Activated effector memory CD4-positive, alpha-beta T cell treated with anti-CD3 and anti-CD28 coated beads, Interleukin-2, amount 50 U/mL, for 16 hours (primary cell): ENCODE data around the gene ZNF19.
"Not testable (repeated sequence)": the region's sequence is repeated elsewhere in the genome, so short reads cannot be mapped to it uniquely, and the experiment has no call there.

Source experiments
- DNase-seq: peaks from one replicate; pipeline ENCODE4 v3.0.0-alpha.2; 2020

ZNF19 gene

GRCh38 chr16:71489122-71489521 is at the start of gene ZNF19:
TSS of gene ZNF19 (minus strand) at chr16:71489324. CDS start at chr16:71482114, 7,210 bp downstream.
- no peak for DNase-seq

DNA sequence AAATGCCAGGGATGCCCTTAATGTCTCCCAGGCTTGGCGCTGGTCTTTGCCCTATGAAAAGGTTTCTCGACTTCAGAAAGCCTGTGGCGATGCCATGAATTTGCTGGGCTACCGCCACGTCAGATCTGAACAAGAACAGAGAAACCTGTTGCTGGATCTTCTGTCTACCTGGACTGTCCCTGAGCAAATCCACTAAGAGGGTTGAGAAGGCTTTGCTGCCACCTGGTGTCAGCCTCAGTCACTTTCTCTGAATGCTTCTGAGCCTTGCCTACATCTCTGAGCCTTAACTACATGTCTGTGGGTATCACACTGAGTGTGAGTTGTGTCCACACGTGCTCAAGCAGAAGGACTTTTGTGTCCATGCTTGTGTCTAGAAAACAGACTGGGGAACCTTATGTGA is 48.5 kb upstream of the ZNF19 start:
- peak; percentile 64 for DNase-seq

DNA sequence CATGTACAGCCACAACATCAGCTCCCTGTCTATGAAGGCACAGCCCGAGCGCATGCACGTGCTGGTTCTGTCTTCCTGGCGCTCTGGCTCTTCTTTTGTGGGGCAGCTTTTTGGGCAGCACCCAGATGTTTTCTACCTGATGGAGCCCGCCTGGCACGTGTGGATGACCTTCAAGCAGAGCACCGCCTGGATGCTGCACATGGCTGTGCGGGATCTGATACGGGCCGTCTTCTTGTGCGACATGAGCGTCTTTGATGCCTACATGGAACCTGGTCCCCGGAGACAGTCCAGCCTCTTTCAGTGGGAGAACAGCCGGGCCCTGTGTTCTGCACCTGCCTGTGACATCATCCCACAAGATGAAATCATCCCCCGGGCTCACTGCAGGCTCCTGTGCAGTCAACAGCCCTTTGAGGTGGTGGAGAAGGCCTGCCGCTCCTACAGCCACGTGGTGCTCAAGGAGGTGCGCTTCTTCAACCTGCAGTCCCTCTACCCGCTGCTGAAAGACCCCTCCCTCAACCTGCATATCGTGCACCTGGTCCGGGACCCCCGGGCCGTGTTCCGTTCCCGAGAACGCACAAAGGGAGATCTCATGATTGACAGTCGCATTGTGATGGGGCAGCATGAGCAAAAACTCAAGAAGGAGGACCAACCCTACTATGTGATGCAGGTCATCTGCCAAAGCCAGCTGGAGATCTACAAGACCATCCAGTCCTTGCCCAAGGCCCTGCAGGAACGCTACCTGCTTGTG is 47.8 kb upstream of the ZNF19 start:
- DNase-seq: no peak

DNA sequence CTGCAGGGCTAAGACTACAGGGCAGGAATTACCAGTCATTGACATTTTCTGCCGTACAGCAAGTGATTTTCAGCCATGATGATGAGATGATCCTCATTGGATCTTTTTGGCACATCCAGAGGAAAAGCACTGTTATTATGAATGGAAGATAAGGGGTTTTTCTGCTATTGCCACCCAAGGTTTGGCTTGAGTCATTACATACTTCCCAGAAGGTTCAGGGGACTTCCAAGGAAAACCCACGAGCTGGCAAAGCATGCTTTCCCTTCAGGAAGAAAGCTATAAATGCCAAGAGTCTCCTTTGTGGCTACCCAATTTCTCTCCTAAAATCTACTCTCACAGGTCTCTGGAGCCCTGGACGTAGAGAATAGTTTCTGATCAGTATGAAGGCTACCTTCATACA is 43.2 kb upstream of the ZNF19 start:
- no peak for DNase-seq

DNA sequence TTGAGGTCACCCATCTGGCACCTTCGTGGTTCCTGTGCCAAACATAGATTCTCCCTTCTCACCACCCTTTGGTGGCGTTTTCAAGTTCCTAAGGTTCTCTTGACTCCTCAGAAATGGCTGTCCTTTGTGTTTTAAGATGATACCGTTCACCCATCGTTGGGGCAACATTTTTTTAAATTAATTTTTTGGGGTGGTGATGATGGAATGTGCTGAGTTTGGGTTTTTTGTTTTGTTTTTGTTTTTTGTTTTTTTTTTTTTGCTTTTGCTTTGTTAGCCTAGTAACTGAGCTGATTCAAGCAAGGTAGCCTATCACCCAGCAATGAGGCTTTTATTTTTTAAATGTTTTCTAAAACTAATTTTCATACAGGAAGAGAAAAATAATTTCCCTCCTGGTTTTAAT is 39.7 kb upstream of the ZNF19 start:
- no peak for DNase-seq

GRCh38 chr16:71528257-71528656 is 39.1 kb upstream of the ZNF19 start:
- DNase-seq: no peak

GRCh38 chr16:71526111-71526631 is 37.0 kb upstream of the ZNF19 start, which contains the start of gene CHST4:
TSS of gene CHST4 (plus strand) at chr16:71526426. CDS start at chr16:71536678, 10,252 bp downstream.
- no peak for DNase-seq

GRCh38 chr16:71524566-71525553 is 35.7 kb upstream of the ZNF19 start:
- DNase-seq: no peak

DNA sequence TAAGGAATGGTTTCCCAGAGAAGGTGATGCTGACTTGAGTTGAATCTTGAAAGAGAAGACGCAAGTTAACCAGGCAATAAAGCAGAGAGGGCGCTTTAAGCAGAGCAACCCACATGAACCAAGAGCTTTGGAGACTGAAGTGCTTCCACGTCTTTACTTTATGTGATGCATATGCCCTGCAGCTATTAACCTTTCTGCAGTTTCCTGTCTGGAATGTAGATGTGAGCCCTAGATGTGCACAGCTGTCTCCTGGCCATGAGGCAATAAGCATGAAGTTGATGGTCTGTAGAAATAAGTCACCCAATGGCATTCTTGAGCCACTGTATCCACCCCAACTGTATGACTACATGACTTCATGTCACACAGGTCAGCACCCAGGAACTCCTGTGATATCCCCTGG is 31.4 kb upstream of the ZNF19 start:
- no peak for DNase-seq

- no peak for DNase-seq
Observed at GRCh38 chr16:71515026-71515425, 25.9 kb upstream of the ZNF19 start.

GRCh38 chr16:71514476-71514875 is 25.4 kb upstream of the ZNF19 start:
- DNase-seq: no peak

GRCh38 chr16:71513302-71513701 is 24.2 kb upstream of the ZNF19 start:
- no peak for DNase-seq

DNA sequence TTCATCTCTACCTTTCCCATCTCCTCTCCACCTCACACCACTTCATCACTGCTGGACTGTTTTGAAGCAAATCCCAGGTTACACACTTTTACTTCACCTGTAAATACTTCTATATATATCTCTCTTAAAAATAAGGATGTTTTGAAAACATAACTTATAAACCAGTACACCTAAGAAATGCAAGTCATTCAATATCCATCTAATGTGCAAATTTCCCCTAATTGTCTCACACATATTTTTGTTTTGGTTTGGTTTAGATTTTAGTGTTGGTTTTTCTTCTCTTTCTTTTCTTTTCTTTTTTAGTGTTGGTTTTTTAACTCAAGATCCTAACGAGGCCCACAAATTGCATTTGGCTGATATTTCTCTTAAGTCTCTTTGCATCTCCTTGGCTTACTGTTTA is 17.9 kb upstream of the ZNF19 start:
- DNase-seq: no peak

DNA sequence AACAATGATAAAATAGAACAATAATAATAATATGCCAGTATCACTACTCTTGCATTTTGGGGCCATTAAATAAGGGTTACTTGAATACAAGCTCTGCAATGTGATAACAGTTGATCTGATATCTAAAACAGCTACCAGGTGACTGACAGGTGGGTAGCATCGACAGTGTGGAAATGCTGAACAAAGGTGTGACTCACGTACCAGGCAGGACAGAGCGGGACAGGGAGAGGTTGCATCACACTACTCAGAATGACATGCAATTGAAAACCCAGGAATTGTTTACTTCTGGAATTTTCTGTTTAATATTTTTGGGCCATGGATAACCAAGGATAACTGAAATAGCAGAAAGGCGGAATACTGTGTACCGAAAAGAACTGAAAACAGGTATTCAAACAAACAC is 15.8 kb upstream of the ZNF19 start:
- DNase-seq: no peak

DNA sequence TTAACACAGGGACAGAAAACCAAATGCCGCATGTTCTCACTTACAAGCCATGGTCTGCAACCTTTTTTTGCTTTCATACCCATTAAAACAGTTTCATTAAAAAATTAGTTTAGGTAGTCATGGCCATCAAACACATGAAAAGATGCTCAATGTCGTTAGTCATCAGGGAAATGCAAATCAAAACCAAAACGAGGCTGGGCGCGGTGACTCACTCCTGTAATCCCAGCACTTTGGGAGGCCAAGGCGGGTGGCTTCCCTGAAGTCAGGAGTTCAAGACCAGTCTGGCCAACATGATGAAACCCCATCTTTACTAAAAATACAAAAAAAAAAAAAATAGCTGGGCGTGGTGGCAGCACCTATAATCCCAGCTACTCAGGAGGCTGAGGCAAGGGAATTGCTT is 14.9 kb upstream of the ZNF19 start:
- not testable (repeated sequence) for DNase-seq

DNA sequence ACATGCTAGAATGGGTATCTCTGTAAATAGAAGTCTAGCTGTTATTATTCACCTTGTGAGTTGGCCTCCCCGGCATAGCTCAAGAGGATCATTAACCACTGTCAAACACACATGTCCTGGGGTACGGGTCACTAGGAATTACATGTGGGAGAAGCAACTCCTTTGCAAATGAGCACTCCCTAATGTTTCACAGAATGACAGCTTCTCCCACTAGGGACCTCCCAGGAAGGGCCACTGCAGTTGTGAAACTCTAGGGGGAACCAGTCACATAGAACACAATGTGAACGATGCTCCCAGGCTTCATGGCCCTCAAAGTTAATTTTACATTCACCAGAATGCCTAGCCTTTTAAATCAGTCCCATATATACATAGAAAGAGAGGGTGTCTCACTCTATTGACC is 12.4 kb upstream of the ZNF19 start:
- no peak for DNase-seq

DNA sequence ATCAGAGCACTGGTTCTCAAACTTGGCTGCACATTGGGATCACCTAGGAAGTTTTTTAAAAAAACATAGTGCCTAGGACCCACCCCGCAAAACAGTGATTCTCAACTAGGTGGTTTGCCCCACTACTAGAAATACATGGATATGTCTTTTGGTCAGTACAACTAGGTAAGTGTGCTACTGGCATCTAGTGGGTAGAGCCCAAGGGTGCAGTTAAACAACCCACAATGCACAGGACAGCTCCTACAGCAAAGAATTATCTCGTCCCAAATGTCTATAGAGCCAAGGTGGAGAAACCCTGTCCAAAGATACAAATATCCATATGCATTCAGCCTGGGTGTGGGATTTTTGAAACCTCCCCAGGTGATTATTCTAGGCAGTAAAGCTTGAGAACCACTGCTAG is 11.8 kb upstream of the ZNF19 start:
- DNase-seq: no peak

- peak; percentile 66 for DNase-seq
Observed at GRCh38 chr16:71499775-71500364, 10.7 kb upstream of the ZNF19 start.

- no peak for DNase-seq
Observed at GRCh38 chr16:71498031-71498430, 8.9 kb upstream of the ZNF19 start.

- DNase-seq: no peak
Observed at GRCh38 chr16:71493213-71493612, 4.1 kb upstream of the ZNF19 start.

GRCh38 chr16:71492786-71493185 is 3.7 kb upstream of the ZNF19 start:
- DNase-seq: no peak

GRCh38 chr16:71491054-71491453 is 1.9 kb upstream of the ZNF19 start:
- DNase-seq: no peak

GRCh38 chr16:71490361-71490760 is 1.2 kb upstream of the ZNF19 start:
- DNase-seq: no peak
